K562 (cell line): ENCODE results near the gene ZNF316. TPM values are rescaled to one million over a fixed set of nuclear protein-coding genes. Genes with fewer than 3 reads are reported as not detected.

Experiments used
- polyA plus RNA-seq, 8 experiments: library from polyadenylated mRNA; depleted of rRNA in 4 of 8; stranded (reverse) in 5 of 8; unstranded in 3 of 8; fragments of >200 nt; fragmentation: Nextera tagmentation in 2 of 8; fragmentation: Illumina TruSeq in 1 of 8; extraction: Ambion mirVana in 2 of 8; extraction: Trizol in 1 of 8; gene quantifications; 2 replicates each; pipeline versions ENCODE4 v1.2.1 to v1.2.3, GENCODE V29; 2011 to 2014; ENCODE audit warnings: inconsistent platforms in 1 of 8, missing spikeins in 1 of 8
- total RNA-seq, 7 experiments: library from RNA; depleted of rRNA in 6 of 7; stranded (reverse); fragments of >200 nt in 6 of 7; fragmentation: Illumina TruSeq in 2 of 7; extraction: Trizol in 2 of 7; gene quantifications; 2 replicates each; pipeline versions ENCODE4 v1.2.1 to v1.2.3, GENCODE V29; 2011 to 2021; ENCODE audit warnings: low replicate concordance in 1 of 7
- TF ChIP-seq, protein P1 (sequence below): fragments of 450-650 bp; IDR thresholded peaks from 2 replicates; pipeline ENCODE4 v1.6.1; 2016; ENCODE audit warnings: low read depth

ZNF316 gene
- total and polyA plus RNA-seq, 9 of the 15 experiments (the other 6 are each of a cell fraction or from before 2014, with no cell fraction given) = 0.10 to 34.0 (median 8.6) TPM

DNA sequence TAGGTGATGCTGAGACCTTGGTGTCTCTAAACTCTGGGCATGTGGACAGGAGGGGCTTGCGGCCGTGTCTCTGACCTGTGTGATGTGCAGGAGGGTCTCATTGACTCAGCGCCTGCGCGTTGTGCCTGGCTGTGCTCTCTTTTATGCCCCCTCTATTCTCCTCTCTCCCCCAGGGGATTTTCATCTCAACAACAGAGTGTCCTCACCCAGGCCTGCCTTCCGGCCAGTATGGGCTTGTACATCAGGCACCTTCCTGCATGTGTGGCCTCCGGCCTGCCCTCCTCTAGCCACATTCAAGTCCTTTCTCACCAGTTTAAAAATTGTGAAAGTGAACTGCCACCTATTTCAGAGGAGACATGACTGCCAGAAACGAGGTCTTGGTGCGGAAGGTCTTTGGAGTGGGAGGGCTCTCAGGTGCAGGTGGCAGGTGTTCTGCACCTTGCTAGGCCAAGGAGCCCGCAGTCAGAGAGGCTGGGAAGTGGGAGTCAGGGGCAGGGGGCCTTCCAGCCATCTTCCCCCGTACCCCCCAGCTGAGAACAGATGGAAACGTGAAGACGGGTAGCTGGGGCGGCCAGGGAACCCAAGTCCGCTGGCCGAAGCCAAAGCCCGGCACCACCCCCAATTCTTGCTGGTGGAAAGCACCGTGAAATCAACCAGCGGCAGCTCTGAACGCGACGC is 47.8 kb upstream of the ZNF316 start (continued):
- TF ChIP-seq, protein P1, sequence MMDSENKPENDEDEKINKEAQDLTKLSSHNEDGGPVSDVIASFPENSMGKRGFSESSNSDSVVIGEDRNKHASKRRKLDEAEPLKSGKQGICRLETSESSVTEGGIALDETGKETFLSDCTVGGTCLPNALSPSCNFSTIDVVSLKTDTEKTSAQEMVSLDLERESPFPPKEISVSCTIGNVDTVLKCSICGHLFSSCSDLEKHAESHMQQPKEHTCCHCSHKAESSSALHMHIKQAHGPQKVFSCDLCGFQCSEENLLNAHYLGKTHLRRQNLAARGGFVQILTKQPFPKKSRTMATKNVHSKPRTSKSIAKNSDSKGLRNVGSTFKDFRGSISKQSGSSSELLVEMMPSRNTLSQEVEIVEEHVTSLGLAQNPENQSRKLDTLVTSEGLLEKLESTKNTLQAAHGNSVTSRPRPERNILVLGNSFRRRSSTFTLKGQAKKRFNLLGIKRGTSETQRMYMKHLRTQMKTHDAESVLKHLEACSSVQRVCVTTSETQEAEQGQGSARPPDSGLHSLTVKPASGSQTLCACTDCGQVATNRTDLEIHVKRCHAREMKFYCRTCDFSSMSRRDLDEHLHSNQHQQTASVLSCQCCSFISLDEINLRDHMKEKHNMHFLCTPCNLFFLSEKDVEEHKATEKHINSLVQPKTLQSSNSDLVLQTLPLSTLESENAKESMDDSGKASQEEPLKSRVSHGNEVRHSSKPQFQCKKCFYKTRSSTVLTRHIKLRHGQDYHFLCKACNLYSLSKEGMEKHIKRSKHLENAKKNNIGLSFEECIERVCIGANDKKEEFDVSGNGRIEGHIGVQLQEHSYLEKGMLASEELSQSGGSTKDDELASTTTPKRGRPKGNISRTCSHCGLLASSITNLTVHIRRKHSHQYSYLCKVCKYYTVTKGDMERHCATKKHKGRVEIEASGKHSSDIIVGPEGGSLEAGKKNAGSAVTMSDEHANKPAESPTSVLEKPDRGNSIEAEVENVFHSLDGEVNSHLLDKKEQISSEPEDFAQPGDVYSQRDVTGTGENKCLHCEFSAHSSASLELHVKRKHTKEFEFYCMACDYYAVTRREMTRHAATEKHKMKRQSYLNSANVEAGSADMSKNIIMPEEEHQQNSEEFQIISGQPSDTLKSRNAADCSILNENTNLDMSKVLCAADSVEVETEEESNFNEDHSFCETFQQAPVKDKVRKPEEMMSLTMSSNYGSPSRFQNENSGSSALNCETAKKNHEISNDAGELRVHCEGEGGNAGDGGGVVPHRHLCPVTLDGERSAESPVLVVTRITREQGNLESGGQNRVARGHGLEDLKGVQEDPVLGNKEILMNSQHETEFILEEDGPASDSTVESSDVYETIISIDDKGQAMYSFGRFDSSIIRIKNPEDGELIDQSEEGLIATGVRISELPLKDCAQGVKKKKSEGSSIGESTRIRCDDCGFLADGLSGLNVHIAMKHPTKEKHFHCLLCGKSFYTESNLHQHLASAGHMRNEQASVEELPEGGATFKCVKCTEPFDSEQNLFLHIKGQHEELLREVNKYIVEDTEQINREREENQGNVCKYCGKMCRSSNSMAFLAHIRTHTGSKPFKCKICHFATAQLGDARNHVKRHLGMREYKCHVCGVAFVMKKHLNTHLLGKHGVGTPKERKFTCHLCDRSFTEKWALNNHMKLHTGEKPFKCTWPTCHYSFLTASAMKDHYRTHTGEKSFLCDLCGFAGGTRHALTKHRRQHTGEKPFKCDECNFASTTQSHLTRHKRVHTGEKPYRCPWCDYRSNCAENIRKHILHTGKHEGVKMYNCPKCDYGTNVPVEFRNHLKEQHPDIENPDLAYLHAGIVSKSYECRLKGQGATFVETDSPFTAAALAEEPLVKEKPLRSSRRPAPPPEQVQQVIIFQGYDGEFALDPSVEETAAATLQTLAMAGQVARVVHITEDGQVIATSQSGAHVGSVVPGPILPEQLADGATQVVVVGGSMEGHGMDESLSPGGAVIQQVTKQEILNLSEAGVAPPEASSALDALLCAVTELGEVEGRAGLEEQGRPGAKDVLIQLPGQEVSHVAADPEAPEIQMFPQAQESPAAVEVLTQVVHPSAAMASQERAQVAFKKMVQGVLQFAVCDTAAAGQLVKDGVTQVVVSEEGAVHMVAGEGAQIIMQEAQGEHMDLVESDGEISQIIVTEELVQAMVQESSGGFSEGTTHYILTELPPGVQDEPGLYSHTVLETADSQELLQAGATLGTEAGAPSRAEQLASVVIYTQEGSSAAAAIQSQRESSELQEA = peak; percentile 40; the same call in 1 of the 2 replicates
